ENCODE data around the gene ATF2.
"Not testable (repeated sequence)": the region's sequence is repeated elsewhere in the genome, so short reads cannot be mapped to it uniquely, and the experiment has no call there.

ATF2 gene

GRCh38 chr2:175103191-175103590 lies 64.8 kb downstream of the ATF2 start:
- Histone ChIP-seq H3K27me3 (ENCODE audit: control insufficient read depth, insufficient read depth, low read length, poor library complexity, severe bottlenecking) (no peaks in the 10 kb centered on the region), H3K4me1 (ENCODE audit: control insufficient read depth, insufficient read depth, low read length) (no peaks in the 10 kb centered on the region), H3K36me3 (ENCODE audit: control insufficient read depth, insufficient read depth, low read length) (peaks cover 22% of the 10 kb centered on the region), H3K27ac (ENCODE audit: insufficient read depth, low read depth, low read length, poor library complexity, severe bottlenecking) (no peak overlapping the region), H3K4me3 (ENCODE audit: insufficient read depth, low read depth, low read length) (no peak overlapping the region), H3K9me3 (ENCODE audit: control insufficient read depth, low read length) (no peaks in the 10 kb centered on the region)
- WGBS, 2 experiments, result 93 to 96% methylated on average over 1 of the region's 1 CpG

GRCh38 chr2:175101514-175101913 lies 66.5 kb downstream of the ATF2 start:
- H3K27ac ChIP-seq (ENCODE audit: insufficient read depth, low read depth, low read length, poor library complexity, severe bottlenecking), result no peak overlapping the region
- no peaks in the 10 kb centered on the region for H3K4me1 ChIP-seq (ENCODE audit: control insufficient read depth, insufficient read depth, low read length)
- no peaks in the 10 kb centered on the region for H3K27me3 ChIP-seq (ENCODE audit: control insufficient read depth, insufficient read depth, low read length, poor library complexity, severe bottlenecking)
- H3K9me3 ChIP-seq (ENCODE audit: control insufficient read depth, low read length), result no peaks in the 10 kb centered on the region
- H3K4me3 ChIP-seq (ENCODE audit: insufficient read depth, low read depth, low read length), result no peak overlapping the region
- H3K36me3 ChIP-seq (ENCODE audit: control insufficient read depth, insufficient read depth, low read length), result peaks cover 20% of the 10 kb centered on the region

GRCh38 chr2:175097297-175097696 lies 70.7 kb downstream of the ATF2 start:
- H3K27ac ChIP-seq (ENCODE audit: insufficient read depth, low read depth, low read length, poor library complexity, severe bottlenecking), result no peak overlapping the region
- no peaks in the 10 kb centered on the region for H3K4me1 ChIP-seq (ENCODE audit: control insufficient read depth, insufficient read depth, low read length)
- H3K4me3 ChIP-seq (ENCODE audit: insufficient read depth, low read depth, low read length), result no peak overlapping the region
- no peaks in the 10 kb centered on the region for H3K27me3 ChIP-seq (ENCODE audit: control insufficient read depth, insufficient read depth, low read length, poor library complexity, severe bottlenecking)
- WGBS, 2 experiments, result 96 to 100% methylated on average over 4 to 5 of the region's 5 CpGs
- H3K9me3 ChIP-seq (ENCODE audit: control insufficient read depth, low read length), result no peaks in the 10 kb centered on the region
- H3K36me3 ChIP-seq (ENCODE audit: control insufficient read depth, insufficient read depth, low read length), result peaks cover 28% of the 10 kb centered on the region

GRCh38 chr2:175084117-175084516 lies 83.9 kb downstream of the ATF2 start:
- not testable (repeated sequence) for H3K27ac ChIP-seq (ENCODE audit: insufficient read depth, low read depth, low read length, poor library complexity, severe bottlenecking); H3K27me3 ChIP-seq (ENCODE audit: control insufficient read depth, insufficient read depth, low read length, poor library complexity, severe bottlenecking); H3K4me3 ChIP-seq (ENCODE audit: insufficient read depth, low read depth, low read length); H3K4me1 ChIP-seq (ENCODE audit: control insufficient read depth, insufficient read depth, low read length); H3K9me3 ChIP-seq (ENCODE audit: control insufficient read depth, low read length)
- peaks cover 14% of the 10 kb centered on the region for H3K36me3 ChIP-seq (ENCODE audit: control insufficient read depth, insufficient read depth, low read length)
- WGBS, 2 experiments, result 83 to 90% methylated on average over 1 to 2 of the region's 4 CpGs

GRCh38 chr2:175080479-175080878 lies 87.5 kb downstream of the ATF2 start:
- Histone ChIP-seq H3K4me3 (ENCODE audit: insufficient read depth, low read depth, low read length) (no peak overlapping the region), H3K27me3 (ENCODE audit: control insufficient read depth, insufficient read depth, low read length, poor library complexity, severe bottlenecking) (no peaks in the 10 kb centered on the region), H3K9me3 (ENCODE audit: control insufficient read depth, low read length) (no peaks in the 10 kb centered on the region), H3K36me3 (ENCODE audit: control insufficient read depth, insufficient read depth, low read length) (peaks cover 23% of the 10 kb centered on the region), H3K27ac (ENCODE audit: insufficient read depth, low read depth, low read length, poor library complexity, severe bottlenecking) (no peak overlapping the region), H3K4me1 (ENCODE audit: control insufficient read depth, insufficient read depth, low read length) (no peaks in the 10 kb centered on the region)
- WGBS, 2 experiments, result 78 to 82% methylated on average over 3 of the region's 3 CpGs

- 100% methylated on average over 1 of the region's 1 CpG for WGBS, 2 experiments
- Histone ChIP-seq H3K4me3 (ENCODE audit: insufficient read depth, low read depth, low read length) (no peak overlapping the region), H3K27ac (ENCODE audit: insufficient read depth, low read depth, low read length, poor library complexity, severe bottlenecking) (no peak overlapping the region), H3K9me3 (ENCODE audit: control insufficient read depth, low read length) (no peaks in the 10 kb centered on the region), H3K36me3 (ENCODE audit: control insufficient read depth, insufficient read depth, low read length) (peaks cover 20% of the 10 kb centered on the region), H3K4me1 (ENCODE audit: control insufficient read depth, insufficient read depth, low read length) (no peaks in the 10 kb centered on the region), H3K27me3 (ENCODE audit: control insufficient read depth, insufficient read depth, low read length, poor library complexity, severe bottlenecking) (no peaks in the 10 kb centered on the region)
Observed at GRCh38 chr2:175076272-175076671, 91.7 kb downstream of the ATF2 start.

GRCh38 chr2:175074478-175074877 lies 93.5 kb downstream of the ATF2 start:
- no peaks in the 10 kb centered on the region for H3K27me3 ChIP-seq (ENCODE audit: control insufficient read depth, insufficient read depth, low read length, poor library complexity, severe bottlenecking)
- no peaks in the 10 kb centered on the region for H3K4me1 ChIP-seq (ENCODE audit: control insufficient read depth, insufficient read depth, low read length)
- H3K4me3 ChIP-seq (ENCODE audit: insufficient read depth, low read depth, low read length), result no peak overlapping the region
- 89 to 90% methylated on average over 6 of the region's 6 CpGs for WGBS, 2 experiments
- H3K27ac ChIP-seq (ENCODE audit: insufficient read depth, low read depth, low read length, poor library complexity, severe bottlenecking), result no peak overlapping the region
- no peaks in the 10 kb centered on the region for H3K9me3 ChIP-seq (ENCODE audit: control insufficient read depth, low read length)
- H3K36me3 ChIP-seq (ENCODE audit: control insufficient read depth, insufficient read depth, low read length), result peaks cover 20% of the 10 kb centered on the region

- H3K4me1 ChIP-seq (ENCODE audit: control insufficient read depth, insufficient read depth, low read length), result no peaks in the 10 kb centered on the region
- no peak overlapping the region for H3K27ac ChIP-seq (ENCODE audit: insufficient read depth, low read depth, low read length, poor library complexity, severe bottlenecking)
- WGBS, 2 experiments, result 96 to 100% methylated on average over 1 of the region's 1 CpG
Observed at GRCh38 chr2:175068534-175068933, 99.5 kb downstream of the ATF2 start.

GRCh38 chr2:175066411-175066810 lies 101.6 kb downstream of the ATF2 start:
- Histone ChIP-seq H3K27ac (ENCODE audit: insufficient read depth, low read depth, low read length, poor library complexity, severe bottlenecking) (no peak overlapping the region), H3K36me3 (ENCODE audit: control insufficient read depth, insufficient read depth, low read length) (no peaks in the 10 kb centered on the region), H3K4me1 (ENCODE audit: control insufficient read depth, insufficient read depth, low read length) (no peaks in the 10 kb centered on the region), H3K4me3 (ENCODE audit: insufficient read depth, low read depth, low read length) (no peak overlapping the region), H3K9me3 (ENCODE audit: control insufficient read depth, low read length) (no peaks in the 10 kb centered on the region), H3K27me3 (ENCODE audit: control insufficient read depth, insufficient read depth, low read length, poor library complexity, severe bottlenecking) (no peaks in the 10 kb centered on the region)
- 91 to 93% methylated on average over 4 of the region's 4 CpGs for WGBS, 2 experiments

More at GRCh38 chr2:175068534-175068933, 99.5 kb downstream of the ATF2 start:
- H3K27me3 ChIP-seq (ENCODE audit: control insufficient read depth, insufficient read depth, low read length, poor library complexity, severe bottlenecking), result no peaks in the 10 kb centered on the region
- no peak overlapping the region for H3K4me3 ChIP-seq (ENCODE audit: insufficient read depth, low read depth, low read length)
- peaks cover 3% of the 10 kb centered on the region for H3K36me3 ChIP-seq (ENCODE audit: control insufficient read depth, insufficient read depth, low read length)
- H3K9me3 ChIP-seq (ENCODE audit: control insufficient read depth, low read length), result no peaks in the 10 kb centered on the region

GRCh38 chr2:175064797-175065196 lies 103.2 kb downstream of the ATF2 start:
- Histone ChIP-seq H3K27me3 (ENCODE audit: control insufficient read depth, insufficient read depth, low read length, poor library complexity, severe bottlenecking) (no peaks in the 10 kb centered on the region), H3K4me1 (ENCODE audit: control insufficient read depth, insufficient read depth, low read length) (no peaks in the 10 kb centered on the region), H3K36me3 (ENCODE audit: control insufficient read depth, insufficient read depth, low read length) (no peaks in the 10 kb centered on the region), H3K9me3 (ENCODE audit: control insufficient read depth, low read length) (no peaks in the 10 kb centered on the region), H3K4me3 (ENCODE audit: insufficient read depth, low read depth, low read length) (no peak overlapping the region), H3K27ac (ENCODE audit: insufficient read depth, low read depth, low read length, poor library complexity, severe bottlenecking) (no peak overlapping the region)
- WGBS, 2 experiments, result 95 to 96% methylated on average over 5 of the region's 5 CpGs

- no peaks in the 10 kb centered on the region for H3K9me3 ChIP-seq (ENCODE audit: control insufficient read depth, low read length)
- no peak overlapping the region for H3K4me3 ChIP-seq (ENCODE audit: insufficient read depth, low read depth, low read length)
- no peak overlapping the region for H3K27ac ChIP-seq (ENCODE audit: insufficient read depth, low read depth, low read length, poor library complexity, severe bottlenecking)
- H3K4me1 ChIP-seq (ENCODE audit: control insufficient read depth, insufficient read depth, low read length), result no peaks in the 10 kb centered on the region
- WGBS, 2 experiments, result 90 to 100% methylated on average over 2 of the region's 2 CpGs
- H3K27me3 ChIP-seq (ENCODE audit: control insufficient read depth, insufficient read depth, low read length, poor library complexity, severe bottlenecking), result no peaks in the 10 kb centered on the region
- no peaks in the 10 kb centered on the region for H3K36me3 ChIP-seq (ENCODE audit: control insufficient read depth, insufficient read depth, low read length)
Observed at GRCh38 chr2:175063741-175064140, 104.3 kb downstream of the ATF2 start.

Measured in ectodermal cell (in vitro differentiated cells).